ENCODE measurements around the gene SEC61B. TPM values are rescaled to one million over a fixed set of nuclear protein-coding genes. Genes with fewer than 3 reads are reported as not detected.

Gene SEC61B
- total and polyA plus RNA-seq, 2 experiments from 2014 or later: 133 to 602 TPM

DNA sequence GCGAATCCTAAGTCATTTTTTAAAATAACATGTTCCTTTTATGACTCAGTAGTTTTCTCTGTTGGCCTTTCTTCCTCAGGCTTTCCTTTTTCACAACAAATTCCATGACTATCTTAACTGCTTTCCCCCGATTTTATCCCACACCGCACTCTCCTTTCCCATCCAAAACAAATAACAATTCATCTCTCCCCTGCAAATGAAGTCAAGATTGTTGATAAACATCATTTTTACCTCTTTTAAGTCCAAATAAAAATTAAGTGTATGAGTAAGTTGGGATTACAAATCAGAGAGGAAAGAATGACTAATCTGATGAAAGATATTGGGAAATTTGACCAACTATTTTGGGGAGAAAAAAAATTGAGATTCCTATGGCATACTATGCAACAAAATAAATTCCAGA is 47.3 kb downstream of the SEC61B start:
- Histone ChIP-seq H3K36me3 (ENCODE audit: insufficient read depth) (no peaks in the 10 kb centered on the region), H3K79me2 (replicated peaks; ENCODE audit: insufficient read depth) (no peaks in the 10 kb centered on the region), H3K9me2 (ENCODE audit: insufficient read depth) (0 out of 2 replicates have a peak, but pooled peaks cover 3% of the 10 kb centered on the region), H4K20me1 (replicated peaks; ENCODE audit: insufficient read depth) (no peaks in the 10 kb centered on the region), H2AFZ (no peak overlapping the region), H3K27ac (ENCODE audit: low read depth) (no peak overlapping the region), H3K4me1 (ENCODE audit: insufficient read depth) (no peaks in the 10 kb centered on the region), H3K4me3 (no peak overlapping the region), H3K4me2 (no peak overlapping the region), H3F3A (replicated peaks; ENCODE audit: low read depth) (no peaks in the 10 kb centered on the region), H3K27me3 (ENCODE audit: insufficient read depth) (no peaks in the 10 kb centered on the region)
- H3K27me3 Mint-ChIP-seq (ENCODE audit: insufficient read depth, low read depth, poor library complexity): no peaks in the 10 kb centered on the region
- no peak overlapping the region for H3K27ac Mint-ChIP-seq
- ATAC-seq (no peak), DNase-seq (ENCODE audit: low spot score) (no peak)
- no peaks in the 10 kb centered on the region for H3K36me3 Mint-ChIP-seq (ENCODE audit: low read depth)
- no peaks in the 10 kb centered on the region; the same call in 1 of the 3 replicates for H3K4me1 Mint-ChIP-seq
- no peak overlapping the region for H3K4me3 Mint-ChIP-seq
- TF ChIP-seq JUNB (IDR thresholded peaks at IDR 0.05; ENCODE audit: unreplicated experiment): no peak
- no peak for TF ChIP-seq POLR2AphosphoS5 (IDR thresholded peaks at IDR 0.05; ENCODE audit: low read depth)
- no peak for TF ChIP-seq ZNF114 (CRISPR knock-in tag; IDR thresholded peaks at IDR 0.05)
- TF ChIP-seq, protein P1, sequence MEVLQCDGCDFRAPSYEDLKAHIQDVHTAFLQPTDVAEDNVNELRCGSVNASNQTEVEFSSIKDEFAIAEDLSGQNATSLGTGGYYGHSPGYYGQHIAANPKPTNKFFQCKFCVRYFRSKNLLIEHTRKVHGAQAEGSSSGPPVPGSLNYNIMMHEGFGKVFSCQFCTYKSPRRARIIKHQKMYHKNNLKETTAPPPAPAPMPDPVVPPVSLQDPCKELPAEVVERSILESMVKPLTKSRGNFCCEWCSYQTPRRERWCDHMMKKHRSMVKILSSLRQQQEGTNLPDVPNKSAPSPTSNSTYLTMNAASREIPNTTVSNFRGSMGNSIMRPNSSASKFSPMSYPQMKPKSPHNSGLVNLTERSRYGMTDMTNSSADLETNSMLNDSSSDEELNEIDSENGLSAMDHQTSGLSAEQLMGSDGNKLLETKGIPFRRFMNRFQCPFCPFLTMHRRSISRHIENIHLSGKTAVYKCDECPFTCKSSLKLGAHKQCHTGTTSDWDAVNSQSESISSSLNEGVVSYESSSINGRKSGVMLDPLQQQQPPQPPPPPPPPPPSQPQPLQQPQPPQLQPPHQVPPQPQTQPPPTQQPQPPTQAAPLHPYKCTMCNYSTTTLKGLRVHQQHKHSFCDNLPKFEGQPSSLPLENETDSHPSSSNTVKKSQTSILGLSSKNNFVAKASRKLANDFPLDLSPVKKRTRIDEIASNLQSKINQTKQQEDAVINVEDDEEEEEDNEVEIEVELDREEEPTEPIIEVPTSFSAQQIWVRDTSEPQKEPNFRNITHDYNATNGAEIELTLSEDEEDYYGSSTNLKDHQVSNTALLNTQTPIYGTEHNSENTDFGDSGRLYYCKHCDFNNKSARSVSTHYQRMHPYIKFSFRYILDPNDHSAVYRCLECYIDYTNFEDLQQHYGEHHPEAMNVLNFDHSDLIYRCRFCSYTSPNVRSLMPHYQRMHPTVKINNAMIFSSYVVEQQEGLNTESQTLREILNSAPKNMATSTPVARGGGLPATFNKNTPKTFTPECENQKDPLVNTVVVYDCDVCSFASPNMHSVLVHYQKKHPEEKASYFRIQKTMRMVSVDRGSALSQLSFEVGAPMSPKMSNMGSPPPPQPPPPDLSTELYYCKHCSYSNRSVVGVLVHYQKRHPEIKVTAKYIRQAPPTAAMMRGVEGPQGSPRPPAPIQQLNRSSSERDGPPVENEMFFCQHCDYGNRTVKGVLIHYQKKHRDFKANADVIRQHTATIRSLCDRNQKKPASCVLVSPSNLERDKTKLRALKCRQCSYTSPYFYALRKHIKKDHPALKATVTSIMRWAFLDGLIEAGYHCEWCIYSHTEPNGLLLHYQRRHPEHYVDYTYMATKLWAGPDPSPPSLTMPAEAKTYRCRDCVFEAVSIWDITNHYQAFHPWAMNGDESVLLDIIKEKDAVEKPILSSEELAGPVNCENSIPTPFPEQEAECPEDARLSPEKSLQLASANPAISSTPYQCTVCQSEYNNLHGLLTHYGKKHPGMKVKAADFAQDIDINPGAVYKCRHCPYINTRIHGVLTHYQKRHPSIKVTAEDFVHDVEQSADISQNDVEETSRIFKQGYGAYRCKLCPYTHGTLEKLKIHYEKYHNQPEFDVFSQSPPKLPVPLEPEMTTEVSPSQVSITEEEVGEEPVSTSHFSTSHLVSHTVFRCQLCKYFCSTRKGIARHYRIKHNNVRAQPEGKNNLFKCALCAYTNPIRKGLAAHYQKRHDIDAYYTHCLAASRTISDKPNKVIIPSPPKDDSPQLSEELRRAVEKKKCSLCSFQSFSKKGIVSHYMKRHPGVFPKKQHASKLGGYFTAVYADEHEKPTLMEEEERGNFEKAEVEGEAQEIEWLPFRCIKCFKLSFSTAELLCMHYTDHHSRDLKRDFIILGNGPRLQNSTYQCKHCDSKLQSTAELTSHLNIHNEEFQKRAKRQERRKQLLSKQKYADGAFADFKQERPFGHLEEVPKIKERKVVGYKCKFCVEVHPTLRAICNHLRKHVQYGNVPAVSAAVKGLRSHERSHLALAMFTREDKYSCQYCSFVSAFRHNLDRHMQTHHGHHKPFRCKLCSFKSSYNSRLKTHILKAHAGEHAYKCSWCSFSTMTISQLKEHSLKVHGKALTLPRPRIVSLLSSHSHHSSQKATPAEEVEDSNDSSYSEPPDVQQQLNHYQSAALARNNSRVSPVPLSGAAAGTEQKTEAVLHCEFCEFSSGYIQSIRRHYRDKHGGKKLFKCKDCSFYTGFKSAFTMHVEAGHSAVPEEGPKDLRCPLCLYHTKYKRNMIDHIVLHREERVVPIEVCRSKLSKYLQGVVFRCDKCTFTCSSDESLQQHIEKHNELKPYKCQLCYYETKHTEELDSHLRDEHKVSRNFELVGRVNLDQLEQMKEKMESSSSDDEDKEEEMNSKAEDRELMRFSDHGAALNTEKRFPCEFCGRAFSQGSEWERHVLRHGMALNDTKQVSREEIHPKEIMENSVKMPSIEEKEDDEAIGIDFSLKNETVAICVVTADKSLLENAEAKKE (CRISPR knock-in tag; IDR thresholded peaks at IDR 0.05): no peak
- TF ChIP-seq CREB1 (CRISPR knock-in tag; IDR thresholded peaks at IDR 0.05; ENCODE audit: low read depth): no peak
- TF ChIP-seq, protein P2, sequence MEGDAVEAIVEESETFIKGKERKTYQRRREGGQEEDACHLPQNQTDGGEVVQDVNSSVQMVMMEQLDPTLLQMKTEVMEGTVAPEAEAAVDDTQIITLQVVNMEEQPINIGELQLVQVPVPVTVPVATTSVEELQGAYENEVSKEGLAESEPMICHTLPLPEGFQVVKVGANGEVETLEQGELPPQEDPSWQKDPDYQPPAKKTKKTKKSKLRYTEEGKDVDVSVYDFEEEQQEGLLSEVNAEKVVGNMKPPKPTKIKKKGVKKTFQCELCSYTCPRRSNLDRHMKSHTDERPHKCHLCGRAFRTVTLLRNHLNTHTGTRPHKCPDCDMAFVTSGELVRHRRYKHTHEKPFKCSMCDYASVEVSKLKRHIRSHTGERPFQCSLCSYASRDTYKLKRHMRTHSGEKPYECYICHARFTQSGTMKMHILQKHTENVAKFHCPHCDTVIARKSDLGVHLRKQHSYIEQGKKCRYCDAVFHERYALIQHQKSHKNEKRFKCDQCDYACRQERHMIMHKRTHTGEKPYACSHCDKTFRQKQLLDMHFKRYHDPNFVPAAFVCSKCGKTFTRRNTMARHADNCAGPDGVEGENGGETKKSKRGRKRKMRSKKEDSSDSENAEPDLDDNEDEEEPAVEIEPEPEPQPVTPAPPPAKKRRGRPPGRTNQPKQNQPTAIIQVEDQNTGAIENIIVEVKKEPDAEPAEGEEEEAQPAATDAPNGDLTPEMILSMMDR (conservative IDR thresholded peaks at IDR 0.05; ENCODE audit: low read depth in 2 of 2): no peak
- no peak for TF ChIP-seq NANOG (IDR thresholded peaks at IDR 0.05; ENCODE audit: borderline replicate concordance)
- no peak for TF ChIP-seq STAT1 (IDR thresholded peaks at IDR 0.05; ENCODE audit: unreplicated experiment)
- H3K9me3 Mint-ChIP-seq: no peaks in the 10 kb centered on the region
